NOMO-1 (cell line): ENCODE data around the gene MST1R.
"Not testable (repeated sequence)": the region's sequence is repeated elsewhere in the genome, so short reads cannot be mapped to it uniquely, and the experiment has no call there.

Source experiments
- DNase-seq, 2 experiments: peaks; one replicate each; lab custom pipeline; 2025; ENCODE audit not compliant: unreplicated experiment in 2 of 2; lab: John Stamatoyannopoulos, UW

The MST1R gene

GRCh38 chr3:49903451-49904424, at the start of gene MST1R:
TSS of gene MST1R (minus strand) at chr3:49903873. CDS start at chr3:49903609, 264 bp downstream.
- DNase-seq: peak; percentile 63 to 92

GRCh38 chr3:49952924-49953323, 49.3 kb upstream of the MST1R start:
- no peak for DNase-seq

- peak in 1 of 2 experiments; percentile 2 for DNase-seq
Observed at GRCh38 chr3:49942651-49943050, 39.0 kb upstream of the MST1R start.

- peak in 1 of 2 experiments; percentile 12 for DNase-seq
Observed at GRCh38 chr3:49940667-49941249, 37.1 kb upstream of the MST1R start.

GRCh38 chr3:49939858-49940666, 36.4 kb upstream of the MST1R start, which contains the start of gene RBM6:
TSS of gene RBM6 (plus strand) at chr3:49940150. CDS start at chr3:49962642, 22,492 bp downstream.
- DNase-seq: peak; percentile 99

GRCh38 chr3:49937090-49937489, 33.4 kb upstream of the MST1R start:
- DNase-seq: peak; percentile 60 to 69

GRCh38 chr3:49932281-49932680, 28.6 kb upstream of the MST1R start:
- not testable (repeated sequence) for DNase-seq

GRCh38 chr3:49930922-49931321, 27.2 kb upstream of the MST1R start:
- DNase-seq: no peak

GRCh38 chr3:49930168-49930690, 26.6 kb upstream of the MST1R start:
- DNase-seq: no peak

- DNase-seq: peak; percentile 87 to 95
Observed at GRCh38 chr3:49929291-49930167, 25.9 kb upstream of the MST1R start, which contains the start of gene MON1A. TSS of gene MON1A (minus strand) at chr3:49929811. CDS start at chr3:49913346, 16,465 bp downstream.

- DNase-seq: no peak
Observed at GRCh38 chr3:49928481-49929017, 24.9 kb upstream of the MST1R start.

GRCh38 chr3:49927798-49928197, 24.1 kb upstream of the MST1R start:
- DNase-seq: no peak

- no peak for DNase-seq
Observed at GRCh38 chr3:49926117-49926728, 22.6 kb upstream of the MST1R start.

GRCh38 chr3:49925485-49925884, 21.8 kb upstream of the MST1R start:
- no peak for DNase-seq

GRCh38 chr3:49924683-49925082, 21.0 kb upstream of the MST1R start:
- DNase-seq: no peak

GRCh38 chr3:49917806-49918590, 14.3 kb upstream of the MST1R start:
- peak; percentile 66 to 80 for DNase-seq

- DNase-seq: no peak
Observed at GRCh38 chr3:49916686-49917085, 13.0 kb upstream of the MST1R start.

GRCh38 chr3:49914906-49915305, 11.2 kb upstream of the MST1R start:
- DNase-seq: no peak
